GM12801 (cell line): ENCODE results near the gene HSD17B12.

ENCODE experiments used
- TF ChIP-seq, protein P1 (sequence below): IDR thresholded peaks from one replicate; pipeline ENCODE4 v1.5.1; 2011; ENCODE audit warnings: control low read depth; ENCODE audit not compliant: insufficient read length; ENCODE audit errors: extremely low read depth

The HSD17B12 gene

GRCh38 chr11:43898574-43898973, 218.0 kb downstream of the HSD17B12 start:
- TF ChIP-seq, protein P1, sequence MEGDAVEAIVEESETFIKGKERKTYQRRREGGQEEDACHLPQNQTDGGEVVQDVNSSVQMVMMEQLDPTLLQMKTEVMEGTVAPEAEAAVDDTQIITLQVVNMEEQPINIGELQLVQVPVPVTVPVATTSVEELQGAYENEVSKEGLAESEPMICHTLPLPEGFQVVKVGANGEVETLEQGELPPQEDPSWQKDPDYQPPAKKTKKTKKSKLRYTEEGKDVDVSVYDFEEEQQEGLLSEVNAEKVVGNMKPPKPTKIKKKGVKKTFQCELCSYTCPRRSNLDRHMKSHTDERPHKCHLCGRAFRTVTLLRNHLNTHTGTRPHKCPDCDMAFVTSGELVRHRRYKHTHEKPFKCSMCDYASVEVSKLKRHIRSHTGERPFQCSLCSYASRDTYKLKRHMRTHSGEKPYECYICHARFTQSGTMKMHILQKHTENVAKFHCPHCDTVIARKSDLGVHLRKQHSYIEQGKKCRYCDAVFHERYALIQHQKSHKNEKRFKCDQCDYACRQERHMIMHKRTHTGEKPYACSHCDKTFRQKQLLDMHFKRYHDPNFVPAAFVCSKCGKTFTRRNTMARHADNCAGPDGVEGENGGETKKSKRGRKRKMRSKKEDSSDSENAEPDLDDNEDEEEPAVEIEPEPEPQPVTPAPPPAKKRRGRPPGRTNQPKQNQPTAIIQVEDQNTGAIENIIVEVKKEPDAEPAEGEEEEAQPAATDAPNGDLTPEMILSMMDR, result no peak

DNA sequence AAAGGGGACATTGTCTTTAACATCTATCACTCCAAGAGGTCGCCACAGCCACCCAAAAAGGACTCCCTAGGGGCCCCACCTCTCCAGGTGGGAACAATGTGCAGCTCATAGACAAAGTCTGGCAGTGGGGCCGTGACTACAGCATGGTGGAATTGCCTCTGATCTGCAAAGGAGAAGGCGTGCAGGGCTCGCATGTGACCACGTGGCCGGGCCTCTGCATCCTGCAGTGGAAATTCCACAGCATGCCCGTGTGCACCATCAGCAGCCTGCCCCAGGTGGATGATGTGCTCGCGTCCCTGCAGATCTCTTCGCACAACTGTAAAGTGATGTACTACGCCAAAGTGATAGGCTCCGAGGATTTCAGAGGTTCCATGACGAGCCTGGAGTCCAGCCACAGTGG, 218.6 kb downstream of the HSD17B12 start:
- TF ChIP-seq, protein P1, result no peak

GRCh38 chr11:43901551-43901950, 221.0 kb downstream of the HSD17B12 start:
- TF ChIP-seq, protein P1, result no peak

DNA sequence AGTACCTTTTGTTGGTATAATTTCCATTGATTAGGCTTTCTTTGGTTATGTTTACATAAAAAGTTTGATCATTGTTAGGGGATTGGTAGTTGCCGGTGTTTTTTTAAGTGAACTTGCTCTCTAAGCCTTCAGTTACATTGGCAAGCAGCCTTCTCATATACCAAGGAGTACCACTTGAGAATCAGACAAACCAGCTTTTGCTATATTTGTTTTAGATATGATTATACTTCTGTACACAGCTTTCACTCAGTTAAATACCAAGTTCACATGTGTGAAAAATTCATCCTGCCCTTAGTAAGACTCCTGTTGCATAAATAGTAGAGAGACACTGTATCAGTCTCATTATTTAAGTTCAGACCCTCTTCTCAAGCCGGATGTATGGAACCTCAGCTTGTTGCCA, 222.5 kb downstream of the HSD17B12 start:
- TF ChIP-seq, protein P1, result no peak

DNA sequence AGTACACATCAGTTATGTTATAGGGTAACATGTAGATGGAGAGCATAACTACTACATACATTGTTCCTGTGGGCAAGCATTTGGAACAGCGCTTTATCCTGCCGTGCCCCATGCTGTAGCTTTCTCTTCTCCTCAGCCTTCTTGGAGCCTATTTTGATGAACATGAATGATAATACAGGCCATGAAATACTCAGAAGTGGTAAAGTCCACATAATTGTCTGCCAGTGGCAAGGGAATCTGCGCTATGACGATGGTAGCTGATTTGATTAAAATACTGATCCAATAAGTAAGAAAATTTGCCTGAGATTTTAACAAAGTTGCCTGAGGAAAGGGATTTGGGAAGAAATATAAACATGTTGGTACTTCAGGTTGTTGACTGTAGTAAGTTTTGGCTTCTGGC, 223.4 kb downstream of the HSD17B12 start:
- TF ChIP-seq, protein P1, result no peak

- TF ChIP-seq, protein P1, result no peak
Measured at GRCh38 chr11:43904742-43905535, 224.4 kb downstream of the HSD17B12 start.

DNA sequence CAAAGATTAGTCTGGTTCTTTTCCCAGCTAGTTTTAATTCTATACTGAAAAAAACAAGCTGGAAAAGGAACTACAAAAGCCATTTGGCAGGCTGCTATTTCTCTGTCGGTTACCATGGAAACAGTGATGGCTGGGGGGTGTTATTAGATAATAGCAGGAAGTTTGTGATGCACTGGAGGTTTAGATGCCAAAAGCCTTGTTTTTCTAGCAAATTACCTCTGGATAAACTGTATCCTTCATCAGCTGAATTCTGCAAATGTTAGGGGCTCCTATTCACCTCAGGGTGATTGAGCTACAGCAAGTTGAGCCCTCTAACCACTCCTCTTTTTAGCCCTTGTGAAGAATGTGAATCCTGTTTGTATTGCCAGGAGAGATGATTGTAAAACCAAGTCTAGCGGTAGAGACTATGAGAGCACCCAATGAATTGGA, 225.3 kb downstream of the HSD17B12 start:
- TF ChIP-seq, protein P1, result no peak
